Heart left ventricle (tissue), 16 donors: ENCODE data around the gene NKTR. TPM values are rescaled to one million over a fixed set of nuclear protein-coding genes. Genes with fewer than 3 reads are reported as not detected.

Experiments
- ATAC-seq, 4 donors: fragments of 200-7000 bp; cut with Tn5 transposase; one replicate each; pipeline ENCODE4 v1.9.1; 2020 to 2022; ENCODE audit warnings: moderate library complexity in 4 of 4, mild to moderate bottlenecking in 3 of 4, moderate number of reproducible peaks in 1 of 4
- DNase-seq, 5 donors: peaks; one replicate each; pipeline ENCODE4 v3.0.0-alpha.2; 2020
- H3K27ac ChIP-seq, 12 donors: fragments of 200-600 bp; sonication (generic) in 4 of 12; one replicate each; pipeline versions ENCODE4 v1.5.0 to v1.8.0; 2016 to 2022; ENCODE audit warnings: mild to moderate bottlenecking in 2 of 12
- H3K27me3 ChIP-seq, 9 donors: fragments of 200-600 bp; sonication (generic) in 2 of 9; one replicate each; pipeline versions ENCODE4 v1.5.1 to v1.8.0; 2016 to 2022; ENCODE audit warnings: mild to moderate bottlenecking in 3 of 9
- H3K36me3 ChIP-seq, 9 donors: fragments of 200-600 bp; sonication (generic) in 2 of 9; one replicate each; pipeline versions ENCODE4 v1.5.0 to v1.8.0; 2018 to 2022; ENCODE audit warnings: mild to moderate bottlenecking in 2 of 9
- H3K4me1 ChIP-seq, 12 donors: fragments of 200-600 bp; sonication (generic) in 4 of 12; one replicate each; pipeline versions ENCODE4 v1.5.0 to v1.8.0; 2016 to 2022; ENCODE audit warnings: mild to moderate bottlenecking in 3 of 12
- H3K4me3 ChIP-seq, 12 donors: fragments of 200-600 bp; sonication (generic) in 4 of 12; one replicate each; pipeline versions ENCODE4 v1.5.0 to v1.8.0; 2017 to 2022; ENCODE audit warnings: mild to moderate bottlenecking in 9 of 12, moderate library complexity in 4 of 12
- H3K9me3 ChIP-seq, 12 donors: fragments of 200-600 bp; sonication (generic) in 4 of 12; one replicate each; pipeline versions ENCODE4 v1.5.0 to v1.8.0; 2016 to 2022; ENCODE audit warnings: mild to moderate bottlenecking in 1 of 12
- POLR2A ChIP-seq, 2 donors: fragments of 450-650 bp; IDR thresholded peaks; one replicate each; pipeline ENCODE4 v1.6.1; 2017; ENCODE audit warnings: antibody characterized with exemption in 2 of 2, mild to moderate bottlenecking in 2 of 2, moderate library complexity in 2 of 2
- WGBS, 4 donors: extraction: QIAGEN DNeasy Blood & Tissue Kit in 2 of 4; methylation state at CpG; one replicate each; pipeline versions ENCODE4 v1.1.5 to v1.1.7; 2013 to 2018; 5-methylcytosine and 5-hydroxymethylcytosine counted together
- intact Hi-C, 10 donors: fragments of 100-400 bp; cut with DNase I; formaldehyde crosslinking; loops; one replicate each; pipeline versions ENCODE4 v1.11.1 to v1.14.2; 2022
- polyA plus RNA-seq, 2 donors: library from polyadenylated mRNA; stranded (reverse); fragments of 200-250 nt; gene quantifications; one replicate each; pipeline ENCODE4 v1.2.3, GENCODE V29; 2013
- total RNA-seq, 9 donors: library from RNA; depleted of rRNA in 2 of 9; stranded (reverse); fragments of >200 nt in 2 of 9; fragmentation: NEBNext Ultra II Directional in 3 of 9; extraction: Animal tissue kit (Norgen Biotek cat#: 25700) in 3 of 9; gene quantifications; one replicate each; pipeline versions ENCODE4 v1.1.0 to v1.2.4, GENCODE V29; 2016 to 2023
- TF ChIP-seq, protein P1 (sequence below), 12 donors: fragments of 200-600 bp; sonication (generic) in 4 of 12; IDR thresholded peaks; one replicate each; pipeline versions ENCODE4 v1.5.0 to v1.8.0; 2018 to 2022; ENCODE audit warnings: antibody characterized with exemption in 12 of 12, mild to moderate bottlenecking in 5 of 12
- donor health status: ischemic (EF 13 %, LVEDD 7.1; RV severe dilation, severe dysfunction).
- donor health status: healthy with polysubstance abuse.
- donor health status: DM: no; HTN: yes; CAD: no.
- donor health status: DM: no; HTN: no; CAD: no.
- donor health status: ischemic (EF 25% LVEDD 6.9; RV normal size, moderate dysfunction).
- donor health status: ischemic (EF 25% LVEDD 5.7; RV mildly dilated, moderate dysfunction).
- donor health status: healthy.
- donor health status: DM: yes; HTN: yes; CAD: no.
- donor health status: ischemic (EF 35%, LVEDD 5.7; RV mildly dilated, moderate dysfunction).
- donor health status: nonischemic (EF 11% LVEDD 7.7; RV severe dilation, severe dysfunction).
- donor health status: DM: yes; HTN: yes; CAD: no.
- donor health status: PGD.
- donor health status: ischemic (EF 29% LVEDD 5.4; RV normal size, mild dysfunction).
- donor health status: nonischemic (EF 23%, LVEDD 6.1; RV moderate dilation, normal function).

The NKTR gene
- total and polyA plus RNA-seq, 11 donors, result 10.7 to 40.6 (median 20.9) TPM

- Histone ChIP-seq H3K4me1 (peaks cover 0 to 19% (median 2%) of the 10 kb centered on the region in 12 donors), H3K36me3 (peaks cover 0 to 18% (median 0%) of the 10 kb centered on the region in 9 donors), H3K9me3 (no peaks in the 10 kb centered on the region), H3K27me3 (no peaks in the 10 kb centered on the region), H3K4me3 (no peak overlapping the region), H3K27ac (peak overlapping the region in 2 of 12 donors; percentile 5 to 28)
- DNase-seq (no peak), ATAC-seq (no peak)
- intact Hi-C loops, result no loop called here
- WGBS, 4 donors, result 74 to 82% (median 79%) methylated on average over 4 of the region's 4 CpGs
- TF ChIP-seq, protein P1, sequence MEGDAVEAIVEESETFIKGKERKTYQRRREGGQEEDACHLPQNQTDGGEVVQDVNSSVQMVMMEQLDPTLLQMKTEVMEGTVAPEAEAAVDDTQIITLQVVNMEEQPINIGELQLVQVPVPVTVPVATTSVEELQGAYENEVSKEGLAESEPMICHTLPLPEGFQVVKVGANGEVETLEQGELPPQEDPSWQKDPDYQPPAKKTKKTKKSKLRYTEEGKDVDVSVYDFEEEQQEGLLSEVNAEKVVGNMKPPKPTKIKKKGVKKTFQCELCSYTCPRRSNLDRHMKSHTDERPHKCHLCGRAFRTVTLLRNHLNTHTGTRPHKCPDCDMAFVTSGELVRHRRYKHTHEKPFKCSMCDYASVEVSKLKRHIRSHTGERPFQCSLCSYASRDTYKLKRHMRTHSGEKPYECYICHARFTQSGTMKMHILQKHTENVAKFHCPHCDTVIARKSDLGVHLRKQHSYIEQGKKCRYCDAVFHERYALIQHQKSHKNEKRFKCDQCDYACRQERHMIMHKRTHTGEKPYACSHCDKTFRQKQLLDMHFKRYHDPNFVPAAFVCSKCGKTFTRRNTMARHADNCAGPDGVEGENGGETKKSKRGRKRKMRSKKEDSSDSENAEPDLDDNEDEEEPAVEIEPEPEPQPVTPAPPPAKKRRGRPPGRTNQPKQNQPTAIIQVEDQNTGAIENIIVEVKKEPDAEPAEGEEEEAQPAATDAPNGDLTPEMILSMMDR (IDR thresholded peaks at IDR 0.05), result no peak
Observed at GRCh38 chr3:42693530-42693930, 93.0 kb downstream of the NKTR start.

GRCh38 chr3:42694366-42694765 is 93.9 kb downstream of the NKTR start:
- no peak for TF ChIP-seq POLR2A (IDR thresholded peaks at IDR 0.05)
- TF ChIP-seq, protein P1 (IDR thresholded peaks at IDR 0.05), result no peak
- H3K4me1 ChIP-seq, result peaks cover 0 to 24% (median 3%) of the 10 kb centered on the region in 12 donors
- peak overlapping the region in 1 of 12 donors; percentile 25 for H3K27ac ChIP-seq
- H3K4me3 ChIP-seq, result no peak overlapping the region
- ATAC-seq (no peak), DNase-seq (no peak)
- H3K9me3 ChIP-seq, result no peaks in the 10 kb centered on the region
- H3K27me3 ChIP-seq, result no peaks in the 10 kb centered on the region
- intact Hi-C loops, result no loop called here
- H3K36me3 ChIP-seq, result peaks cover 0 to 18% (median 0%) of the 10 kb centered on the region in 9 donors

GRCh38 chr3:42696356-42697288 is 96.1 kb downstream of the NKTR start:
- WGBS, 4 donors, result 64 to 75% (median 70%) methylated on average over 18 to 19 of the region's 19 CpGs
- H3K27me3 ChIP-seq, result no peaks in the 10 kb centered on the region
- no peak for ATAC-seq
- intact Hi-C loops, result no loop called here
- H3K27ac ChIP-seq, result peak overlapping the region in 5 of 12 donors; percentile 13 to 88 (median 38)
- H3K4me1 ChIP-seq, result peaks cover 0 to 24% (median 3%) of the 10 kb centered on the region in 12 donors
- no peak for TF ChIP-seq POLR2A (IDR thresholded peaks at IDR 0.05)
- TF ChIP-seq, protein P1 (IDR thresholded peaks at IDR 0.05), result no peak
- peak in 1 of 5 donors; percentile 12 for DNase-seq
- H3K4me3 ChIP-seq, result no peak overlapping the region
- no peaks in the 10 kb centered on the region for H3K9me3 ChIP-seq
- H3K36me3 ChIP-seq, result peaks cover 0 to 18% (median 0%) of the 10 kb centered on the region in 9 donors

DNA sequence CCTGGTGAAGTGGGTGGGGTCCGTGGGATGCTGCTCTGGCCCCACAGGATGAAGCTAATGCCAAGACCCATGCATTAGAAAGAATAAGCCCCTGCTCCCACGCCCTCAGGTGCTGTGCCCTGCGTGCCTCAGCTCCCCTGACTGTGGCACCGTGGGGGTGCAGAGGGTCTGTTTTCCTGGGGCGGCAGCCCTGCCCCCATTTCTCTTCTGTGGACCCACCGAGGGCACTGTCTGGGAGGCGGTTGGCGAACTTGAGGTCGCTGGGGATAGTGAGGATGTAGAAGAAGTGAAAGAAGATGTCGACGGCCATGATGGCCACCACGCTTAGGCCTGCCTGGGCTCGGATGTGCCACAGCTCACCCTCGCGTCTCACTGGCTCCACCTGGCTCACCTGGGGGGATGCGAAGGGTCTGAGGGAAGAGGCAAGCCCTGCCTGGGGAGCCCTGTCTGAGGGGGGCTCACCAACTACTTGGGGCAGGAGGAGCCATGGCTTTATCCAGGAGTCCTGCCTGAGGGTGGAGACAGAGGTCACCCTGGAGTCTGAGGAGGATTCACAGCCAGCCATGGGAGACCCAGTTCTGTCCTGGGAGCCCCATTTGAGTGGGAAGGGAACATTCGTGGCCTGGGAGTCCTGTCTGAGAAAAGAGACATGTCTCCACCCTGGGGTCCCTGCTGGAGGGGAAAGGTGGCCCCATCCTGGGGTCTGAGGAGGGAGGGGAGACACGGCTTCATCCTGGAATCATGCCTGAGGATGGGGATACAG is 97.0 kb downstream of the NKTR start:
- Histone ChIP-seq H3K36me3 (peaks cover 0 to 12% (median 0%) of the 10 kb centered on the region in 9 donors), H3K4me3 (no peak overlapping the region), H3K27me3 (no peaks in the 10 kb centered on the region), H3K27ac (peak overlapping the region in 6 of 12 donors; percentile 9 to 88 (median 37)), H3K4me1 (peaks cover 0 to 24% (median 3%) of the 10 kb centered on the region in 12 donors), H3K9me3 (no peaks in the 10 kb centered on the region)
- intact Hi-C loops, result no loop called here
- TF ChIP-seq, protein P1 (IDR thresholded peaks at IDR 0.05), result no peak
- TF ChIP-seq POLR2A (IDR thresholded peaks at IDR 0.05), result no peak
- WGBS, 4 donors, result 81 to 85% (median 83%) methylated on average over 18 of the region's 18 CpGs
- no peak for ATAC-seq
- DNase-seq, result peak in 1 of 5 donors; percentile 15
